Body of pancreas (tissue), 4 donors: ENCODE results near the gene SLC12A9. TPM values are rescaled to one million over a fixed set of nuclear protein-coding genes. Genes with fewer than 3 reads are reported as not detected.
A peak's percentile ranks its signal among the peaks of the same experiment; 100 is the strongest.

Experiments used
- ATAC-seq: fragments of 150-250 bp; one replicate; pipeline ENCODE4 v1.9.1; 2016
- DNase-seq, 4 donors: peaks; one replicate each; pipeline ENCODE4 v3.0.0-alpha.2; 2019
- H3K27ac ChIP-seq, 4 donors: fragments of 200-600 bp; sonication (generic); 1 replicate in 3 of 4; 2 replicates in 1 of 4; pipeline versions ENCODE4 v1.5.1 to v1.6.1; 2016 to 2019; ENCODE audit warnings: mild to moderate bottlenecking in 1 of 4, mixed read lengths in 1 of 4, moderate library complexity in 1 of 4
- H3K27me3 ChIP-seq, 2 donors: fragments of 200-600 bp; sonication (generic); one replicate each; pipeline ENCODE4 v1.6.0; 2016; ENCODE audit warnings: mild to moderate bottlenecking in 1 of 2
- H3K36me3 ChIP-seq, 2 donors: fragments of 200-600 bp; sonication (generic); replicated peaks in 1 of 2; 2 replicates each; pipeline ENCODE4 v1.5.1; 2016; ENCODE audit warnings: low read depth in 2 of 2; ENCODE audit not compliant: insufficient read depth in 1 of 2
- H3K4me1 ChIP-seq: fragments of 200-600 bp; sonication (generic); one replicate; pipeline ENCODE4 v1.6.0; 2016
- H3K4me3 ChIP-seq, 2 donors: fragments of 200-600 bp; sonication (generic); 1 replicate in 1 of 2; 2 replicates in 1 of 2; pipeline ENCODE4 v1.5.1; 2016 to 2019
- H3K9me3 ChIP-seq, 3 donors: fragments of 200-600 bp; sonication (generic); 1 replicate in 2 of 3; 2 replicates in 1 of 3; pipeline ENCODE4 v1.5.1; 2016
- POLR2A ChIP-seq, 3 donors: fragments of 450-650 bp; IDR thresholded peaks; one replicate each; pipeline ENCODE4 v1.6.1; 2016; ENCODE audit warnings: antibody characterized with exemption in 3 of 3, mild to moderate bottlenecking in 2 of 3
- WGBS, 2 donors: methylation state at CpG; one replicate each; pipeline ENCODE4 v1.1.5; 2017; 5-methylcytosine and 5-hydroxymethylcytosine counted together
- intact Hi-C: fragments of 100-400 bp; cut with DNase I; formaldehyde crosslinking; loops from one replicate; pipeline ENCODE4 v1.15.1; 2023
- total RNA-seq, 2 donors: library from RNA; depleted of rRNA; stranded (reverse); fragments of >200 nt; gene quantifications; one replicate each; pipeline ENCODE4 v1.1.0, GENCODE V29; 2016
- TF ChIP-seq, protein P1 (sequence below), 7 experiments: fragments of 450-650 bp in 4 of 7; fragments of 200-600 bp in 3 of 7; sonication (generic) in 3 of 7; IDR thresholded peaks; one replicate each; pipeline ENCODE4 v1.5.1; 2016 to 2019; ENCODE audit warnings: antibody characterized with exemption in 7 of 7

Gene SLC12A9
- total RNA-seq, 2 donors from 2014 or later = 12.7 to 38.9 TPM

DNA sequence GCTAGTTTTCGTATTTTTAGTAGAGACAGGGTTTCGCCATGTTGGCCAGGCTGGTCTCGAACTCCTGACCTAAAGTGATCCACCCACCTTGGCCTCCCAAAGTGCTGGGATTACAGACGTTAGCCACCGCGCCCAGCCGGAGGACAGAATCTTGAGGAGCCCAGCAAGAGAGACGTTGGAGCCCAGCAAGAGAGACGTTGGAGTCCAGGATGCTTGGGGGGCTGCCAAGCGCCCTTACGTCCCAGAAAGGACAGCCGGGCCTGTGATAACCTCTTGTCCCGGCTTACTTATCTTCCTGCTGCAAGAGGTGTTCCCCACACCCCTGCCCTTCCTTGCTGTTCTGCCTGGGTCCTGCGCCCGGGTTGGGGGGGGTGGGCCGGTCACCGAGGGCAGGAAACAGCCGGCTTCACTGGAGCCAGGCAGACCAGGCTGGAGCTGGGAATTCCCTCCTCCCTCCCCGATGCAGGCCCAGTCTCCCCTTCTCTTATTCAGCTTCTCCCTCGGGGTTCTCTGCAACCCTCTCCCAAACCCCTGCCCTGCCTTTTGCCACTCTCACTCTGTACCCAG lies 23.3 kb upstream of the SLC12A9 start:
- intact Hi-C loops = no loop called here
- Histone ChIP-seq H3K9me3 (no peaks in the 10 kb centered on the region), H3K27me3 (no peaks in the 10 kb centered on the region), H3K4me1 (peaks cover 71% of the 10 kb centered on the region), H3K27ac (peak overlapping the region in 3 of 4 donors; percentile 32 to 79 (median 74)), H3K36me3 (no peaks in the 10 kb centered on the region), H3K4me3 (no peak overlapping the region)
- TF ChIP-seq, protein P1, sequence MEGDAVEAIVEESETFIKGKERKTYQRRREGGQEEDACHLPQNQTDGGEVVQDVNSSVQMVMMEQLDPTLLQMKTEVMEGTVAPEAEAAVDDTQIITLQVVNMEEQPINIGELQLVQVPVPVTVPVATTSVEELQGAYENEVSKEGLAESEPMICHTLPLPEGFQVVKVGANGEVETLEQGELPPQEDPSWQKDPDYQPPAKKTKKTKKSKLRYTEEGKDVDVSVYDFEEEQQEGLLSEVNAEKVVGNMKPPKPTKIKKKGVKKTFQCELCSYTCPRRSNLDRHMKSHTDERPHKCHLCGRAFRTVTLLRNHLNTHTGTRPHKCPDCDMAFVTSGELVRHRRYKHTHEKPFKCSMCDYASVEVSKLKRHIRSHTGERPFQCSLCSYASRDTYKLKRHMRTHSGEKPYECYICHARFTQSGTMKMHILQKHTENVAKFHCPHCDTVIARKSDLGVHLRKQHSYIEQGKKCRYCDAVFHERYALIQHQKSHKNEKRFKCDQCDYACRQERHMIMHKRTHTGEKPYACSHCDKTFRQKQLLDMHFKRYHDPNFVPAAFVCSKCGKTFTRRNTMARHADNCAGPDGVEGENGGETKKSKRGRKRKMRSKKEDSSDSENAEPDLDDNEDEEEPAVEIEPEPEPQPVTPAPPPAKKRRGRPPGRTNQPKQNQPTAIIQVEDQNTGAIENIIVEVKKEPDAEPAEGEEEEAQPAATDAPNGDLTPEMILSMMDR (IDR thresholded peaks at IDR 0.05) = no peak
- TF ChIP-seq POLR2A (IDR thresholded peaks at IDR 0.05) = no peak
- DNase-seq (peak in 3 of 4 donors; percentile 26 to 53 (median 44)), ATAC-seq (no peak)
- WGBS, 2 donors = 36 to 37% methylated on average over 15 to 20 of the region's 20 CpGs

DNA sequence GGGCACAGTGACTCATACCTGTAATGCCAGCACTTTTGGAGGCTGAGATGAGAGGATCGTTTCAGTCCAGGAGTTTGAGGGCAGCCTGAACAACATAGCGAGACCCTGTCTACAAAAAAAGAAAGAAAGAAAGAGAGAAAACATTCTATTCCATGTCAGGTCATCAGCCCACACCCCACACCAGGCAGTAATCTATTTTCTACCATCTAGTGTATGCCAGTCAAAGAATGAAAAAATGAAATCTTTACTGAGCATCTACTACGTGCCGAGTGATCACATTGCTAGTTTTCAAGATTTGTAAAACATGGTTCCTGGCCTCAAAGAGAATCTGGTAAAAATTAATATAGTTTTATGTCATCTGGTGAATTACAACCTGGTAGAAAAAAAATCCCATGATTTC lies 22.1 kb upstream of the SLC12A9 start:
- peak overlapping the region in 3 of 4 donors; percentile 68 to 79 (median 78) for H3K27ac ChIP-seq
- DNase-seq = no peak
- H3K4me3 ChIP-seq = no peak overlapping the region
- H3K9me3 ChIP-seq = no peaks in the 10 kb centered on the region
- H3K36me3 ChIP-seq = no peaks in the 10 kb centered on the region
- ATAC-seq = no peak
- 75 to 87% methylated on average over 4 of the region's 4 CpGs for WGBS, 2 donors
- intact Hi-C loops = no loop called here
- no peak for TF ChIP-seq POLR2A (IDR thresholded peaks at IDR 0.05)
- TF ChIP-seq, protein P1 (IDR thresholded peaks at IDR 0.05) = no peak
- peaks cover 59% of the 10 kb centered on the region for H3K4me1 ChIP-seq
- H3K27me3 ChIP-seq = no peaks in the 10 kb centered on the region

- H3K36me3 ChIP-seq = no peaks in the 10 kb centered on the region
- intact Hi-C loops = no loop called here
- H3K9me3 ChIP-seq = no peaks in the 10 kb centered on the region
- H3K27ac ChIP-seq = peak overlapping the region; percentile 68 to 79 (median 73)
- no peak overlapping the region for H3K4me3 ChIP-seq
- DNase-seq (no peak), ATAC-seq (no peak)
- H3K27me3 ChIP-seq = no peaks in the 10 kb centered on the region
- H3K4me1 ChIP-seq = peaks cover 60% of the 10 kb centered on the region
- WGBS, 2 donors = 68 to 85% methylated on average over 5 of the region's 5 CpGs
- TF ChIP-seq POLR2A (IDR thresholded peaks at IDR 0.05) = no peak
- TF ChIP-seq, protein P1 (IDR thresholded peaks at IDR 0.05) = no peak
Measured at GRCh38 chr7:100832281-100832633, 20.3 kb upstream of the SLC12A9 start.

- no peak overlapping the region for H3K4me3 ChIP-seq
- DNase-seq = peak in 1 of 4 donors; percentile 43
- TF ChIP-seq, protein P1 (IDR thresholded peaks at IDR 0.05) = no peak
- TF ChIP-seq POLR2A (IDR thresholded peaks at IDR 0.05) = no peak
- H3K9me3 ChIP-seq = no peaks in the 10 kb centered on the region
- intact Hi-C loops = no loop called here
- ATAC-seq = peak; percentile 13
- H3K27me3 ChIP-seq = no peaks in the 10 kb centered on the region
- peak overlapping the region; percentile 72 to 90 (median 78) for H3K27ac ChIP-seq
- H3K36me3 ChIP-seq = no peaks in the 10 kb centered on the region
- WGBS, 2 donors = 59 to 60% methylated on average over 15 to 17 of the region's 17 CpGs
- peaks cover 36% of the 10 kb centered on the region for H3K4me1 ChIP-seq
Measured at GRCh38 chr7:100835903-100836811, 16.4 kb upstream of the SLC12A9 start.
